ENCODE results near the gene RER1.

The RER1 gene

DNA sequence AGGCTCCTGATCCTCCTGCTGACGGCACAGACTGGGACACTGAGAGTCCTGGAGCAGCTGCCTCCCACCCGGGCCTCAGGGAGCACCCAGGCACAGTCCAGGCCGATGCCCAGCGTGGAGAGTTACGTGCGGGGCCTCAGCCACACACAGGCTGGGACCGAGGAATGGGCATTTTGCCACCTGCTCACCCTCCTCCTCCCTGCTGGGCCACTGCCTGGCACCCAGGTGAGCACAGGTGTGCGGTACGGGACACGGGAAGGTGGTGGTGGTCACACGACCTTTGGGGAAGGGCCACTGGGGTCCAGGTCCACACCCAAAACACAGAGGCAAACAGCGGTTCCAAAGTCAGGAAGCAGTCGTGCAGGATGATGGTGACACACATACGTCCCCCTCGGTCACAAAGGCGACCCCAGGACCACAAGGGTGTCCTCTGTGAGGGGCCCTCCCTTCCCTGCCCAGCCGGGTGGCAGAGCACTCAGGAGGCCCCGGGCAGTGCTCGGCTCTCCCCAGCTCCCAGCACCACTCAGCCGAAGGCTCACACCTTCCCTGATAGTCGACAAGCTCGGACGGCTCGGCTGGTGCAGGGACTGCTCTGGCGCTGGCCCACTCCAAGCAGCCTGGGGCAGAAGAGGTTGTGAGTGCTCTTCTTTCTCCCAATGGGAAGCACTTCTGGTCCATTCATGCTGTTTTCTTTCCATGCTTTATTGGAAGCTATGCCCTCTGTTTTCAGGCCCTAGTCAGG lies 14.5 kb upstream of the RER1 start:
- no peak for FAIRE-seq

DNA sequence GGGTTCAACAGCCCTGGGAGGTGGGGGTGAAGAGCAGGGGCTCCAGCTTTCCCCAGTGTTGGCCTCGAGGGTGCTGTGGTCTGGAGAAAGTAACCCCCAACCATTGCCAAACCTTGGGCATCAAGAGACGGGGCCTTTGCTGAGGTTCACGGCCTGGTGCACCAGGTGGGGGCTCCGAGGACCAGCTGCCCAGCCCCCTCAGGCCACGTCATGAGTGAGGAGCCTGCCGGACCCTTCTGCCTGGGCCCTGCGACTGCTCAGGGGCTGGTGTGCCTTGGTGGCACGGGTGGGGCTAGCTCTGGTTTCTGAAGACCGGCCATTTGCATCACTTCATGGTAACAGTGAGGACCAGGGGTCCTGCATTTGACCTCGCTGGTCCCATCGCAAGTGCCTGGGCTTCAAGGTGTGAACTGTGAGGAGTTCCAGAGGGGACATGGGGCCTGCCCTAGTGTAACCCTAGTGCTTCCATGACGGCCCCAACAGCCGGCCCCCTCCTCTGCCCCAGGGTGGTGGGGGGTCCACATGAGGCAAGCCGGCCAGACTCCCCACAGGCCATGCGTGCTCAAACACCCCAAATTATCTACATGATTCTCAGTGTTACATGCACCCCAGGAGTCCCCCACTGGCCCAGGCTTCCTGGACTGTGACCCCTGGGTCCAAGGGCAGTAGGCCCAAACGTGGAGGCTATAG lies 13.7 kb upstream of the RER1 start:
- no peak for FAIRE-seq

DNA sequence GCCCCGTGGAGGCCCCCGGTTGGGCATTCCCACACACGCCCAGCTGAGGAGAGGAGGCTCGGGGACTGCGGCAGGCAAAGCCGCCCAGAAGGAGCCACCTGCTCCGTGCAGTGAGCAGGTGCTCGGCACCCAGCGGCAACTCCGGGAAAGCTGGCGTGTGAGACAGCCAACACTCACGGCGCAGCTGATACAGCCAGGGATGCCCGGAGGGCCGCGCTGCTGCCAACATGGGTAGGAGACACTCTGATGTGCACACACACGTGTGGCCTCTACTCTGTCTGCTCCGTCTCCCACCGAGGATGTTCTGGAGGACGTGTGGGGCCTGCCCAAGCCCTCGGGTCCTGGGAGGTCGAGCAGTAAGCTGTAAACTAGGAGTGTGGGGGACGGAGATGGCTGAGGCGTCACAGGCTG lies 13.2 kb upstream of the RER1 start:
- no peak for FAIRE-seq

DNA sequence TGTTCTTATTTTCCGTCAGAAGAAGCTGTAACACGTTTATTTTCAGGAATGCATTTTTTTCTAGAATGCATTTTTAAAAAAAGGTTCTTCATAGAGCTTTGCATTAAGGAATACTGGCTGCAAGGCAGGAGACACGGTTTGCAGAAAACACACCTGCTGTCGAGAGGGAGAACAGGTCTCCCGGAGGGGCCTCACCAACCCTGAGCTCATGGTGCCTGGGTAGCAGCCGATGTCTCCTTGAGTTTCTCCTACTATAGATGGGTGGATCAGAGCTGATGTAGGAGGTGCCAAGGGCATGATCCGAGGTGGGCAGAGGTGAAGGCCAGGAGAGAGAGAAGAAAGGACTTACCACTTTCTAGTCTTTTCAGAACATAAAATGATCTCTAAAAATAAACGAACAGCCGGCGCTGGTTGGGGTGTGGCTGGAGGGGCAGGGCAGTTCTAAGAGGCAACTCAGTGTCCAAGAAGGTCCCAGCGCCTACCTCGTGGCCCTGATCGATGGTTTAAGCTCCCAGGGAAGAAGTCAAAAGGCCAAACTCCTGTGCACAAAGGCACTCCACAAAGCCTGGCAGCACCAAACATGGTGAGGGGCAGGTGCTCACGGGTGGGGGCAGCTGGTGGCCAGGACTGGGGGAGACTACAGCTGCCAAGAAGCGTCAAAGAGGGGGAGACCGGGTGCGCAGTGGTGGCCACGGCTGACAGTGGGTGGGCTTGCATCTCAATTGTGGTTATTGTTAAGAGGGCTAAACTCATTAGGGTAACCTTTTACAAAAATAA lies 12.5 kb upstream of the RER1 start:
- FAIRE-seq = no peak

DNA sequence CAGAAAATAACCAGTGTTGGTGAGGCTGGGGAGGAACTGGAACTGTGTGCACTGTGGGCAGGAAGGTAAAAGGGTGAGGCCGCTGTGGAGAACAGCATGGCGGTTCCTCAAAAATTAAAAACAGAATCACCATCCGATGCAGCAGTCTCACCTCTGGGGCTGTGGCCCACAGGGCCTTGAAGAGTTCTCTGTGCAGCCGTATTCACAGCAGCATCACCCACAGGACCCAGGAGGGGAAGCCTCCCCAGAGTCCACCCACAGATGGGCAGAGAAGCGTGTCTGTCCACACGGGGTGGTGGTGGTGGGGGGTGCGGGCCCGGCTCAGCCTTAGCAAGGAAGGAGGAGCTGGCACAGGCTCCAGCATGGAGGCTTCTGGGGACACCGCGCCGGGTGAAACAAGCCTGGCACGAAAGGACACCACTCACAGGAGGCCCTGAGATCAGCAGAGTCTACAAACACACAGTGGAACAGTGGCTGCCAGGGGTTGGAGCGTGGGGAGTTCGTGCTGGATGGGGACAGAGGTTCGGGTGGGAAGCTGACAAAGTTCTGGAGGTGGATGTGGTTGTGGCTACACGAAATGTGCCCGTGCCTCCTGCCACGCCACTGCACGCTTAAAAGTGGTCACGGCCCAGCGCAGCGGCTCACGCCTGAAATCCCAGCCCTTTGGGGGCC lies 11.8 kb upstream of the RER1 start:
- no peak for FAIRE-seq

DNA sequence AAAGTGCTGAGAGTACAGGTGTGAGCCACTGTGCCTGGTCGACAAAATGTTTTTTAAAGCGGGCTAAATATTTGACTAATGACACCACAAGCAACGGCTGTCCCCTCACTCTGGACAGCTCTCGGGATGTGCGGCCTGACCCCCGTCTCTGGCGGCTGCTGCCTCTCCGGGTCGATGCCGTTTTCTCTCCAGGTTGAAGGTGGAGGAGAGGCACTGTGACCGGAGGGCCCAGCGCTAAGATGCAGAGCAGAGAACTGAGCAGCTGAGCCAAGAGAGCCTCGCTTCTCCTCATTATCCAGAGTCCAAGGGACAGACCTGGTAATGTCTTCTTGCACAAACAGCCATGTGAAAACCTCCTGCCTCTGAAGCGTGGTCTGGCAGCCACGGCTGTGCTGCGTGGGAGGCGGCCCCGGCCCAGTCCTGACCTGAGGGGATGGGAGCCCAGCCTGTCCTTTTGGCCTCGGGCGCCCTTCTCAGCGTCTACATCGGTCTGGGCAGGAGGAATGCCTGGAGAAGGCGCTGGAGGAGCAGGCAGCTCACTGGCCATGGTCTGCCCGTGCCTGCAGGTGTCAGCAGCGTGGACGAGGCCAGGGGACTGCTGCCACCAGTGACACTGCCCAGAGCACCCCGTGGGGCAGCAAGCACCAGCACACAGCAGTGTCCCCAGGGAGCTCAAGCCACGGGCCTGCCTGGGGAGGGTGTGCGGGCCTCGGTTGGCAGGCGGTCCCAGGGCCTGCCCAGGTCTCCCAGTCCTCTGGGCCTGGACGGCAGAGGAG lies 10.6 kb upstream of the RER1 start:
- FAIRE-seq = no peak

DNA sequence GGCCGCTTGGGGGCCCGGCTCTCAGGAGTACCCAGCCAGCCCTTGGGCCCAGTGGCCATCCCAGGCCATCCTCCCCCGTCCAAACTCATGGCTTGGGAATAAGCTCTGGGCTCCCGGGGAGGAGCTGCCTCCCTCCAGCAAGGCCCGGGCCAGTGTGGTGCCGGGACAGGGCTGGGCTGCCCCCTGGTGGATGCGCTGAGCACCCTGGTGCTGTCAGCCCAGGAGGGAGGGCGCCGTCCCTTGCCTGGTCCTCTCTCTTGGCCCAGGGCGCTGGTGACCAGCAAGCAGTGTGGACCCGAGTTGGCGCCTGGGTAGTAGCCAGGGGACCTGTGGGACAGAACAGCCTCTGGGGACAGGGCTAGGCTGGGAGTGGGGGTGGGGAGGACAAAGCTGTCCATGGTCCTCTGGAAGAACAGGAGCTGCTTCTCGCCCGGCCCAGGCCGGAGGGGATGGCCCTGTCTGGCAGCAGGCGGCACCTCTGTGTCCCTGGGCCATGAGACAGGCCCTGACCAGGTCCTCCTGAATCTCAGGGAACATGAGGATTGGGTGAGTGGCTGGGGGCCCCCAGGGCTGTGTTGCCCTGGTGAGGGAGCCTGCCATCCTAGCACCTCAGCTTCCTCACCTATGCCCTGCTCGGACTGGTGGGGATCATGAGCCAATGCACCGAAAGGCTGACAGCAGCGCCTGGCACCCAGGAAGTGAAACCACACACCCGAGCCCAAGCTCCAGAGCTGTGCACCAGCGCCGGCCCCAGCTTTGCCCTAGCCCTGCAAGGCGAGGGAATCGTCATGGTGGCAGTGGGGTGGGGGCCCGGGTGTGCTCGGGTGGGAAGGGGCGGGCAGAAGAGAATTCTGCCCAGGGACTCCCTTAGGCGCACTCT lies 9.7 kb upstream of the RER1 start:
- no peak for FAIRE-seq

DNA sequence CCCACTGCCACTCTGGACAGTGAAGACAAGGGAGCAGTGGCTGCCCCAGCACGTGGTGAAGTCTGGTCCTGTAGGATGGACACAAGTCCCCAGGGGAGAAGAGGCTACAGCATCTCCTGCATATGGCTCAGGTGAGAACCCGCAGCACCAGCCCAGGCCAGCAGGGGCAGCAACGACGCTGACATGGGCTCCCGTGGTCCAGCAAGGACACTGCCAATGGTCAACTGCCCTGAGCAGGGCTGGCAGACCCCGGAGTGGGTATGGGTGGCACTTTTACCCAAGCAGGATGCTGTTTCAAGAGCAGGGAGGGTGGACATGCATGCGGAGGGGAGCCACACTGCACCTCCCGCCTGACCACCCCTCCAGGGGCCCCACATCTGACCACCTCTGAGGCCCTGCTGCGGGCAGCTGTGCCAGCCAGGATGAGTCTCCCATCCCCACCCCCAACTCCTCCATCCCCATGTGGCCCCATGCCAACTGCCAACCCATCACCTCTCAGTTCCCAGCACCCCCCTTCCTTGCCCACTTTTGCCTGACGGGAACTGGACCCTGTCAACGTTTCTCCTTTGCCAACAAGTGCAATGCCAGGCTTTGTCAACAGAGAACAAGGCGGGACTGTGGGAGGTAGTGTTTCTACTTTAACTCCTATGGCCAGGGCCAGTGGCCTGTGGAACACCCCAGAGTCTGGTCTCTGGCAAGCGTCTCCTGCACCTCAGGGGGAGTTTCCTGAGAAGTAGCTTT lies 8.8 kb upstream of the RER1 start:
- no peak for FAIRE-seq

DNA sequence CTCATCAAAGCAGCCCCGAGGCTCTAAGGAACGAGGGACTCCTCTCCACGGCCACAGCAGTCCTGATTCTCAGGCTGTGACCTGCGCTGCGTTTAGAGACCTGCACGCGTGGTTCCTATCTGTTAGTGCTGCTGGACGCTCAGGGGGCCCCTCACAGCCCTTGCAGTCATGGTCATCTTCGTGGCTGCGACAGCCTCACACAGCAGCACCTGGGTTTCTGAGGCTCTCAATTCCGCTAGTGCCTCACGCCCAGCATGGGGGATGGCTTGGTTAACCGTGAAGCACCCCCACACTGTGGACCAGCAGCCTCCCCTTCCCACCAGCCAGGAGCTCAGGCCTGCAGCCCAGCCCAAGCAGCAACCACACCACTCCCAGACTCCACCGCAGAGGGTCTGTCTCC lies 8.1 kb upstream of the RER1 start:
- no peak for FAIRE-seq

DNA sequence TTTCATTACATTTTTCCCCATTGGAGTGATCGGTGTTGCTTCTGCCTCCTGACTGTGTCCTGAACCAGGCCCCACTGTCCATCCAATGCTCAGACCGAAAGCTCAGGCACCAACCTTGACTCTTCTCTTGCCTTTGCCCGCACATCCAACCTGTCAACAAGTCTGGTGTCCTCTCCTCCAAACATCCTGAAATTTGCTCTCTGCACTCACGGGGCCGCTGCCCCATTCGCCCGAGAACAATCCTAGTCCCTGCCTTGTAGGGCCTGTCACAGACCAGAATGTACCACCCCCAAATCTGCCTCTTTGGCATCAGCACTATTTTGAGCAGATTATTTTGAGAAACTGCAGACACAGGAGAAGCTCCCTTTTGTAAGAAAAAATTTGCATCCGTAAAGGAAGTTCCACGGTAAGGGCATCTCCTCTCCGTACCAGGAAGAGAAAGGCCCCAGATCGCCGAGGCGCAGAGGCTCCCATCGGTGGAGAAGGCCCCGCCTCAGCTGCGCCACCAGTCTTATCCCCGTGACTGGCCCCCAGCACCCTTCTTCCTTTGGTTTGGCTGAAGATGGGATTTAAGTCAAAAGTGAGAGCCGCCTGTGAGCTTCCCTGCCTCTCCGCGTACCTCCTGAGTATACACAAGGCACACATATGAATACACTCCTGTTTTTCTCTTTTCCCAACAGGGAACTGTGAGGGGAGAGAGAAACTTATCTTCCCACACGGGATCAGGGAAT lies 7.3 kb upstream of the RER1 start:
- FAIRE-seq = no peak

DNA sequence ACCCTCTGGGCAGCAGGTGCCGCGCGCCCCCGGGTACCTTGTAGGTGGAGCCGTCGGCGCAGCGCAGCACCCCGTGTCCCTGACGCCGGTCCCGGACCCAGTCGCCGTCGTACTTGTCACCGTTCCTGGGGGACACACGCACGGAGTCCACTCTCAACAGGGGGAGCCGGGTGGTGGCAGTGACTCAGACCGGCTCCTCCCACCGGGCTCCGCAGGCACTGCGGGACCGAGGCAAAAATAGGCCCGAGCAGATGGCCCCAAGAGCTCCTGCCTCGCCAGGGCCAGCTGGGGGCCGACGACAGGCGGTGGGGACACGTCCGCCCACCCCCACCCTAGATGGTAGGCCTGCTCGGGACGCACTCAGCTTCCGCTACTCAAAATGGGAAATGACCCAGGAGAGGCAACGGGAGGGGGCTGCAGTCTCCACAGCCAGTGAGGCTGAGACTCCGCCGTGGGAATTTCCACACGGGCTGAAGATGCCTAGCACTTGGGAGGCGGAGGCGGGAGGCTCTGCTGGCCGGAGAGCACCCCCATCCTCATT lies 6.6 kb upstream of the RER1 start:
- no peak for FAIRE-seq

DNA sequence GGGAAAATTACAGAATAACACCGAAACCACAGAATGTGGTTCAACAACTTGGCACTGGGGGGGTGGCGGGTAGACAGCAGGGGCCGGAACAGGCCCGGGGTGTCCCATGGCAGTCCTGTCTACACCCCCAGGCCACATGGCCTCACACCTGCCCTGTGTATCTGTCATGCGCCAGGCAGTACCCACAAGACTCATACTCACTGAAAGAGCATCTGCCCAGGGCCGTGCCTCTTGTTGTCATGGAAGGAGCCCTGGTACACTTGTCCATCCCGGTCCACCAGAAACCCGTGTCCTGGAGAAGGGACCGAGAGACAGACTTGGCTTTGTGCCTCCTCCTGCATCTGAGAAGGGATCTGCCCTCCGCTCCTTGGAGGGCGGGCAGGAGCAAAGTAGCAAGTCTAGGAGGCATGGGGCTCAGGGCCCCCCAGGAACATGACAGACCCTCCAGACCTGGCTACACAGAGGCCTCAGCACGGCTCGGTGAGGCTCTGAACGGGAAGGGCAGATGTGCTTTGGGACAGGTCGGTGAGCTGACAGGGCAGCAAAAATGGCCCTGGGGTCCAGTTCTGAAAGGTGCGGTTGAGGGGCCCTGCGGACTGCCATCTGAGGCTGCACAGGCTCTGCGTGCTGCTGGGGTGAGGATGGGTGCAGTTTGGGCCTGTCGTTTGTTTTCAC lies 5.9 kb upstream of the RER1 start:
- FAIRE-seq = no peak

DNA sequence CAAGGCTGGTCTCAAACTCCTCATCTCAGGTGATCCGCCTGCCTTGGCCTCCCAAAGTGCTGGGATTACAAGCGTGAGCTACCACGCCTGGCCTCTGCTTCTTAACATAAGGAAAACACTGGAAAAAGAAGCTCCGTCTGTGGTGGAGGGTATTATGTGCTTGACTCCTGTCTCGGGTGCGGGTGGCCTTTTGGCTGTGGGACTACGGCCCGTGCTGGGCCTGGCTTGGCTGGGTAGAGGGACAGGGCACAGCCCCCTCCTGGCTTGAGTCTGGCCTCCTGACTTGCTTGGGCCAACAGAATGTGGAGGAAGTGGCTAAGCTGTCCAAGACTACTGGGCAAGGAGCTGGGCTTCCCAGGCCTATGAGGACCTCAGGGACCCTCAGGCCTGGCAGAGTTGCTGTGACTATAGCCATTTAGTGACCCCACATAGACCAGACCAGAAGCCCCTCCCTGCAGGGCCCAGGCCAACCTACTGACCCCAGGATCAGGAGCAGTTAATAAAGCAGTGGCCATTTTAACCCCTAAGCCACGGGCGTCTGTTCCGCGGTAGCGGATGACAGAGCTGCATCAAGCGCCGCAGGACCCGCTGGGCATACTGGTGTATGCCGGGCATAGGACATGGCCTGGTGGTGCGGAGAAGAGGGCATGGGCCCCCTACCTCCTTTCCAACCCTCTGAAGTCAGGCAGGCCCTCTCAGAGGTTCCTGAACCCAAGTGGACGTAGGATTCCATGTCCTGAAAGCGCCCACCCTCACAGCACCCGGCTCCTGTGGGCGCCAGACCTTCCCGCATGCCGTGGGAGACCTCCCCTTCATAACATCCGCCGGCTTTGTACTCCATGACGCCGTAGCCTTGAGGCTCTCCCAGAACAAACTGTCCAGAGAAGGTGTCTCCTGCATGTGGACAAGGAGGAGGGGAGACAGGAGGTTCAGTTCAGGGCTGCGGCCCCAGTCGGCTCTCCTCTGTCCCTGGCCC lies 4.7 kb upstream of the RER1 start:
- FAIRE-seq = no peak

DNA sequence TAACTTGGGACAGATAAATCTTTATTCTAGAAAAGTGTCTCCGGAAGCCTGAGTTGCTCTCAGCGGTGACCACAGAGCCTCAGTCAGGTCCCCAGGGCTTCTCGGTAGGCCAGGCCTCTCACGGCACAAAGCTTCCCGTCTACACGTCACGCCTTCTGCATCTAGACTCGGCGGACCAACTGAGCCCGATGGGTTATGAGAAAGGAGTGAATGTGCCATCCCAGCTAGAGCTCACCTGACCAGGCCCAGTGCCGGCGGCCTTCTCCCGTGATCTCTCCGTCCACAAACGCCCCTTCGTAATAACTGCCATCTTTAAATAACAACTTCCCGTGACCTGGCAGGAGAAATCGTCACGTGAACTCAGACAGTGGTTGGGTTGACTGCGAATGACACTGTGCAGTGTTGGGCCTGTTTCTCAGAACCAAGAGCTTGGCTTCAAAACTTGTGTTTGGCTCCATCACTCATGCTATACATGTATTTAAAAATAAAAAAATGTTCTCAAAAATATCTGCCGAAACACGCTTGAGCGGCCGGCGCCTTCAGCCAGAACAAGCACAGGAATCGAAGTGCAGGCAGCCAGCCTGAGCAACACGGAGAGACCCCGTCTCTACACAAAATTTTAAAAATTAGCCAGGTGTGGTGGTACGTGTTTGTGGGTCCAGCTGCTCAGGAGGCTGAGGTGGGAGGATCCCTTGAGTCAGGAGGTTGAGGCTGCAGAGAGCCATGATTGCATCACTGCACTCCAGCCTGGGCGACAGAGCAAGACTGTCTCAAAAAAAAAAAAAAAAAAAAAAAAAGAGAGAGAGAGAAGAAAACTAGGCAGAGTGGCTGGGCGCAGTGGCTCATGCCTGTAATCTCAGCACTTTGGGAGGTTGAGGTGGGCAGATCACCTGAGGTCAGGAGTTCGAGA lies 3.4 kb upstream of the RER1 start:
- no peak for FAIRE-seq

DNA sequence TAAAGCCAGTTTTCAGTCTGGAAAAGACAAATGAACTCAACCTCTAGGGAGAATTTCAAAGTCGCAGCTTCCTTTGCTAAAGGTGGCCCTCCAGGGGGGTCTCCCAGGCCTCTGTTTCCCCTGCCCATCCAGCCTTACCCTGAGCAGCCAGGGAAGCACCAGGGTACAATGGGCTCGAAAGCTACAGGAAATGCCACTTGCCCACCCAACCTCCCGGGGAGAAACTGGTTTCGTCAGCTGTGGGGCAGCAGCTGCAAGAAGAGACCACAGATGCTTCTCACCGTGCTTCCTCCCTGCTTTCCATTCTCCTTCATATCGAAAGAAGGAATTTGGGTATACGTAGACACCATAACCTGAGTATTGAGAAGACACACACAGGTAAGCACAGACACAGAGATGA lies 2.0 kb upstream of the RER1 start:
- no peak for FAIRE-seq

DNA sequence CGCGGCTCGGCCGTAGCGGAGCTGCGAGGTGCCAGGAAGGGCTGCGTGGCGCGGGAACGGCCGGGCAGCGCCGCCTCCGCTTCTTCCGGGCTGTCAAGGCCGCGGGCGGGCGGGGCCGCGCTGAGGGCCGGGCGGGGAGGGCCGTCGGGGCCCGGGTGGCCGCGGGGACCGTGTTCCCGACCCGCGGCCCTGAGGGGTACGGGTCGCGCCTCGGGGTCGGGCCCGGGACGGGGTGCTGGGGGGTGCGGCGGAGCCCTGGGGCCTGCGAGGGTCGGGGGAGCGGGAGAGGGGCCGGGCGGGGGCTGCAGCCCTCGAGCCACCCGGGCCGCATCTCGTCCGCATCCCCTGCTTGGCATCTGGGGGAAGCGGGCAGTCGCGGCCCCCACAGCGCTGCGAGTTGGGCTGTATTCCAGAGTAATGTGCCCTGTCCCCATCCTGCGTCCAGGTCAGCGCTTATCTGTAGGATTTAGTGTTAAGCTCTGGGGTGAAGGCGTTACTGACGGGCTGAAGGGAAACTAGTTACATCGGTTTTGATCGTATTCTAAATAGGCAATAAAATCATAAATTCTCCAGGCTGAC lies 379 bp downstream of the RER1 start:
- no peak for FAIRE-seq
